HG02852 (cell line): ENCODE results near the gene SLC16A1.
"Not testable (repeated sequence)": the region's sequence is repeated elsewhere in the genome, so short reads cannot be mapped to it uniquely, and the experiment has no call there.

Experiments
- ATAC-seq: cut with Tn5 transposase; IDR thresholded peaks from one replicate; pipeline ENCODE4 v1.9.1; 2021; ENCODE audit warnings: mild to moderate bottlenecking, moderate library complexity; ENCODE audit not compliant: unreplicated experiment

SLC16A1 gene, protein sequence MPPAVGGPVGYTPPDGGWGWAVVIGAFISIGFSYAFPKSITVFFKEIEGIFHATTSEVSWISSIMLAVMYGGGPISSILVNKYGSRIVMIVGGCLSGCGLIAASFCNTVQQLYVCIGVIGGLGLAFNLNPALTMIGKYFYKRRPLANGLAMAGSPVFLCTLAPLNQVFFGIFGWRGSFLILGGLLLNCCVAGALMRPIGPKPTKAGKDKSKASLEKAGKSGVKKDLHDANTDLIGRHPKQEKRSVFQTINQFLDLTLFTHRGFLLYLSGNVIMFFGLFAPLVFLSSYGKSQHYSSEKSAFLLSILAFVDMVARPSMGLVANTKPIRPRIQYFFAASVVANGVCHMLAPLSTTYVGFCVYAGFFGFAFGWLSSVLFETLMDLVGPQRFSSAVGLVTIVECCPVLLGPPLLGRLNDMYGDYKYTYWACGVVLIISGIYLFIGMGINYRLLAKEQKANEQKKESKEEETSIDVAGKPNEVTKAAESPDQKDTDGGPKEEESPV

GRCh38 chr1:112955773-112956543, at the start of gene SLC16A1:
Gene SLC16A1, minus strand, starts transcription at chr1:112956196. Its CDS starts 26,888 bp downstream, at chr1:112929308.
- peak; percentile 70 for ATAC-seq

DNA sequence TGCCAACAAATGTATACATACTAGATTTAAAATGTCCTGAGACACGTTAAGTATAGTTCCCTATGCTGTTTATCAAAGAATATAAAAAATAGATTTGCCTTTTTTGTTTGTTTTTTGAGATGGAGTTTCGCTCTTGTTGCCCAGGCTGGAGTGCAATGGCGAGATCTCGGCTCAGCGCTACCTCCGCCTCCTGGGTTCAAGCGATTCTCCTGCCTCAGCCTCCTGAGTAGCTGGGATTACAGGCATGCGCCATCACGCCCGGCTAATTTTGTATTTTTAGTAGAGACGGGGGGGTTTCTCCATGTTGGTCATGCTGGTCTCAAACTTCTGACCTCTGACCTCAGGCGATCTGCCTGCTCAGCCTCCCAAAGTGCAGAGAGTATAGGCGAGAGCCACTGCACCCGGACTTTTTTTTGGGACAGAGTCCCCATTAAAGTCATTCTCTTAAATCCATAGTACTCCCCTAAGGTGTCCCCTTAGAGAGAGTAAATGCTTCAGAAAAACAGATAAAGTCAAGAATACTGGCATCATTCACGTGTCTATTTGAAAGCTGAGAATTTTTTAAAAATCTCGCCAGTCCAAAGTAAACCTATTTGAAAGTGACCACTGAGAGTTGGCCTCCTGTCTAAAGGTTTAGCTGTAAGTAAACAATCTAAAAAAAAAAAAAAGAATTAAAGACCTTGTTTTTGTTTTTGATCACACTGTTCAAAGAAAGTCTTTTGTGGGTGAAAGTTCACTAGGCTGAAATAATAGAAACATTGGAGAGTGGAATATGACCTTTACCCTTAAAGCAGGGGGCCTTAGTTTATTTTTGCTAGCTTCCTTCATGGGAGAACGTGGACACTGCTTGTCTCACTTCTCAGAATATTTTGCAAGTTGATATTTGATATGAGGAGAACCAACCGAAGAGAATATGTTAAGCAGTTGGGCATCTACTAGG, 48.0 kb upstream of the SLC16A1 start:
- ATAC-seq = no peak

- no peak for ATAC-seq
Measured at GRCh38 chr1:113002297-113002696, 46.3 kb upstream of the SLC16A1 start.

DNA sequence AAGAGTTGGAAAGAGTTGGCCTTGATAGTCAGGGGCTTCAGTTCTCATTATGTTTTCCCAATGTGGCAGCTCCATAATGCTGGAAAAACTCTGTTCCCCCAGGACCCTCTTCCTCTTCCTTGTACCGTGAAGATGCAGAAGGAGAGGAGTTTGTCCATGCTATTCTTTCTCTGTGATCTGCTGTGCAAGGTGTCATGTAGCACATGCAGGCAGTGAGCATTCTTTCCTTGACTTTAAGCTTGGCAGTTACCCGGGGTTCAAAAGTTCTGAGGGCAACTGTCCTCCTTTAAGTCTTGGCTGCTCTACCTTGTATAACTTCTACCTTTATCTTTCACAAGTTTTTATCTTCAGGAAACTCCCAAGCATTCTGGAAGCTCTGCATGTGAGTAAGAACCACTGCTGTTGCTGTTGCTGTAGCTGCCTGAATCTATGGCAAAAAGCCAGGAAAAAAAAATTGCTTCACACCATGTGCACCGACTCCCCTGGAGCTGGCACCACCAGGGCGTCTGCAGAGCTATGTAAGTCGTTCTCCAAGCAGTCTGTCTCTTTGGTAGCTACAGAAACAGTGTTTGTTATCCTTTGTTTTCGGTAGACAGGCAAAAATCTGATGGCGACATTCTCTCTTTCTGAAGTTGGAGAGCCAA, 42.7 kb upstream of the SLC16A1 start:
- ATAC-seq = no peak

GRCh38 chr1:112997781-112998180, 41.8 kb upstream of the SLC16A1 start:
- ATAC-seq = no peak

DNA sequence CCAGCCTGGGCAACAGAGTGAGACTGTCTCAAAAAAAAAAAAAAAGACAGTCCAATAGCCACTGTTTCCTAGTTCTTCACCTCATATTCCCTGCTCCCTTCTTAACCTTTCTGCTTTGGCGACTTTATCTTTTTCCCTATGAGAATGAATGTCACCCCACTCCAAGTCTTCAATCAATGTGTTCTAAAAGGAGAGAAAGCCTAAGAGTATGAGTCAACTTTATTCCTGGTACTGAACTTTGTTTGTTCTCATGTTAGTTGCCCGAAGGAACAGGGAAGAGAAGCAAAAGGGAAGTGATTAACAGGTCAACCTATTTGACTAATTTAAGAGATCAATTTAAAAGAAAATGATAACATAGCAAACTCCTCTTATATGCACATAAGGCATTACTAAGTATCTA, 39.9 kb upstream of the SLC16A1 start:
- ATAC-seq = no peak

DNA sequence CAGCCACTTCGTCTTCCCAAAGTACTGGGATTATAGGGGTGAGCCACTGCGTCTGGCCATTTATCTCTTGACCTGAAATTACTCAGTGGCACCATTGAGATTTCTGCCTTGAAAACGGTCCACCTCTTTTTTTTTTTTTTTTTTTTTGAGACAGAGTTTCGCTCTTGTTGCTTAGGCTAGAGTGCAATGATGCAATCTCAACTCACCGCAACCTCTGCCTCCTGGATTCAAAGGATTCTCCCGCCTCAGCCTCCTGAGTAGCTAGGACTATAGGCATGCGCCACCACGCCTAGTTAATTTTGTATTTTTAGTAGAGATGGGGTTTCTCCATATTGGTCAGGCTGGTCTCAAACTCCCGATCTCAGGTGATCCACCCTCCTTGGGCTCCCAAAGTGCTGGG, 39.0 kb upstream of the SLC16A1 start:
- ATAC-seq = not testable (repeated sequence)

GRCh38 chr1:112992780-112993179, 36.8 kb upstream of the SLC16A1 start:
- ATAC-seq = no peak

DNA sequence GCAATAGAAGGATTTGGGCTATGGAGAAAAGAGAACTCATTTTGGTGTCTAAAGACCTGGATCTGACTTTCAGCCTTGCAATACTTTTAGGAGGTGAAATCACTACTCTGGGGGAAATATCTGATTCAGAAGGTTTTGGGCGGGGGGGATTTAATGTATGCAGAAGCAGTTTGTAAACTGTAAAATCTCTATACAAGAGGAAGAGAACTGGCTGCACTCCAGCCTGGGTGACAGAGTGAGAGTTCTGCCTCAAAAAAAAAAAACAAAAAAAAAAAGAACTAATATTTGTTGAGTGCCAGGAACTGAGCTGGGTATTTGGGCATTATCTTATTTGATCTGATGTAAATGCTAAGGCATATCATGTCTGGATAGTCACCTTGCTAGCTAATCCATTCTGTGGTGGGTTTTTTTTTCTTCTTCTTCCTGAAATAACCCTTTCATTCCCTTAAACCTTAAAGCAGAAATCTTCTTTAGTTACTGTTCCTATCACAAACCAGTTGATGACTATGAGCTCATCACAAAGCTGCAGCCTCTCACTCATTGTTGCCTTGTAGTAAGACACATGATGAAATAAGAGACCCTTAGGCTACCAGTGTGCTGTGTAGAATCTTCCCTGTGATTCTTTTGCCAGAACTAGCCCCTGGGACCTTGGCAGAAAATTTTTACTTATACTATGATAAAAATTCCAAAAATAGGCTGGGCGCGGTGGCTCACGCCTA, 35.6 kb upstream of the SLC16A1 start:
- ATAC-seq = no peak

GRCh38 chr1:112990271-112990670, 34.3 kb upstream of the SLC16A1 start:
- no peak for ATAC-seq

DNA sequence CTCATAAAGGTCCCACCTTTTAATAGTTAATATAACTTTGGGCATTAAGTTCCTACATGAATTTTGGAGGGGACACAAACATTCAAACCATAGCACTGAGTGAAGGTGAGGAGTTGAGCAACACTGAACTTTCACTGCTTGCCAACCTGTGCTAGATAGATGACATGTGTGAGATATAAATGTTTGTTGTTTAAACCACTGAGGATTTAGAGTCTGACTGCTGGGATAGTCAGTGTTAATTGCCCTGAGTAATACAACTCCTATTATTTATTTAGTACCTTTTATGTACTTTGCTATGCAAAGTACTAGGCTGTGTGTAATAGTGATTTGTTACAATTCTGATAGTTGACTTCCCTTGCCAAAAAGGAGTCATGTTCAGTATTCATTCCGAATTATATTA, 32.4 kb upstream of the SLC16A1 start:
- no peak for ATAC-seq

DNA sequence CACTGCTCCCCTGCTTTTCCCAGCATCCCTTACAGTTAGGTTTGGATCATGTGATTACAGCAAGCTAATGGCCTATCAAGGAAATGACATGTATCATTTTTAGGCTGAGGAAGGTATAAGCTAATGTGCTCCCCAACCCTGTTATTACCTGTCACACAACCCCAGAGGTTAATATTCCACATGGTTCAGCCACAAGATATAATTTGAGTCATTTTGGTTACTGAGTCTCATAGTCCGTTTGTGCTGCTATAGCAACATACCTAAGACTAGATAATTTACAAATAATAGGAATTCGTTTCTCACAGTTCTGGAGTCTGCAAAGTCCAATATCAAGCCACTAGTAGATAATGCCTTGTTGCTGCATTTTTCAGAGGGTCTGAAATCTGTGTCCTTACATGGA, 29.1 kb upstream of the SLC16A1 start:
- ATAC-seq = peak; percentile 54

DNA sequence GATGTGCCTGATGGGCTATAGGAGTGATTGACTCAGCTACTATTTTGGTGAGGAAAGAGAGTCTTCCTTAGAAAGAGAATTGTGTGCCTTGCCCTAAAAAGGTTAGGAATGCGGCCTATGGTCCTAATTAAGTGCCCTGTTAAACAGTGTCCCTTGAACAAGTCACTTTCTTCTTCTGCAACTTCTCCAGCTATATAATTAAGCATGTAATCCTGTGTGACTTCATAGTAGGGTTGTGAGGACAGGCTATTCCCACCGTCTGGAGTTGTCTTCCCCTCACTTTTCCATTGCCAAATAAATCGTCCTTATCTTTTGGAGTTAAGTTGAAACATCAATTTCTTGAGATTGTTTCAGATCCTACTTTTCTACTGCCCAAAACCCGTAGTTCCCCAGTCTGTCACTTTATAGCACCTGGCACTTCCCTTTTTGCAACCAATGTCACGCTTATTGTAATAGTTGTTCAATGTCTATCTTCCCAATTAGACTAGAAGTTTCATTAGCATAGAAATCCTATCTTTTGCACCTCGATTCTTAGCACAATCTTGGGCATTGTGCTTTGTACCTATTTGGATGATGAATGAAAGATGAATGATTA, 27.6 kb upstream of the SLC16A1 start:
- no peak for ATAC-seq

- no peak for ATAC-seq
Measured at GRCh38 chr1:112982853-112983536, 27.0 kb upstream of the SLC16A1 start.

DNA sequence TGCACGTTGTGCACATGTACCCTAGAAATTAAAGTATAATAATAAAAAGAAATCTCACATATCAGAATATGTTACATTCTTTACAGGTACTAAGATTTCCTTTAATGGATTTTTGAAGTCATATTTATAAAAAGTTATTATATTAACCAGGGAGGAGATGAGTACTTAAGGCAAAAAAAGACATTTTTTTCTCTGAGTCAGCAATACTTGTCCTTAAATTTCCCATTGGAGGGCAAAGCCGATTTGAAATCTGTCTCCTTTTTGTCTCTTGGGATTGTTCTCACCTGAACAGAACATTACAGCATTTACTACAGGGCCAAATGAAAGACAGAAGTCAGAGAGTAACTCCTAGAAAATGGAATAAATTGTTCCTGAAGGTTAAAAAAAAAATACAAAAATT, 26.3 kb upstream of the SLC16A1 start:
- ATAC-seq = no peak

- not testable (repeated sequence) for ATAC-seq
Measured at GRCh38 chr1:112981834-112982233, 25.8 kb upstream of the SLC16A1 start.

- ATAC-seq = no peak
Measured at GRCh38 chr1:112981426-112981825, 25.4 kb upstream of the SLC16A1 start.

GRCh38 chr1:112975336-112975735, 19.3 kb upstream of the SLC16A1 start:
- no peak for ATAC-seq

DNA sequence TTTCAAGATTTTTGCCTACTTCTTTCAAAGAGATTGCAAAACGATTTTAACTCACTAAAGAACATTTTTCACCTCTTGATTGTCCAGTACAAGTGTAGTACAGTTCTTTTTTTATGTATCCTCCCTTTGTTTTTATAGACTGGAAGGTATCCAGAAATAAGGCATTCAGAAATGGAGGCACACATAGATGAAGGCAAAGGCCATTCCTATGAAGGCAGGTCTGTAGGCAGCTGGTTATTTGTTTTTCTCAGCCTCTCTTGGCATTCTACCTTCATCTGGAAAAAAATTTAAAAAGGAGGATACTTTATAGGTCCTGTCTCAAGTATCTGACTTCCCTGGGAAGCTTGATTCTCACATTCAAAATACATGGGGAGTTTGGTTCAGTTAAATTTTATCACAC, 18.6 kb upstream of the SLC16A1 start:
- ATAC-seq = no peak
